Measurements from ENCODE around the gene EIF5AL1. TPM values are rescaled to one million over a fixed set of nuclear protein-coding genes. Genes with fewer than 3 reads are reported as not detected.
"Not testable (repeated sequence)": the region's sequence is repeated elsewhere in the genome, so short reads cannot be mapped to it uniquely, and the experiment has no call there.

EIF5AL1 gene
- total RNA-seq, 1 donor from 2014 or later: 0.35 TPM

DNA sequence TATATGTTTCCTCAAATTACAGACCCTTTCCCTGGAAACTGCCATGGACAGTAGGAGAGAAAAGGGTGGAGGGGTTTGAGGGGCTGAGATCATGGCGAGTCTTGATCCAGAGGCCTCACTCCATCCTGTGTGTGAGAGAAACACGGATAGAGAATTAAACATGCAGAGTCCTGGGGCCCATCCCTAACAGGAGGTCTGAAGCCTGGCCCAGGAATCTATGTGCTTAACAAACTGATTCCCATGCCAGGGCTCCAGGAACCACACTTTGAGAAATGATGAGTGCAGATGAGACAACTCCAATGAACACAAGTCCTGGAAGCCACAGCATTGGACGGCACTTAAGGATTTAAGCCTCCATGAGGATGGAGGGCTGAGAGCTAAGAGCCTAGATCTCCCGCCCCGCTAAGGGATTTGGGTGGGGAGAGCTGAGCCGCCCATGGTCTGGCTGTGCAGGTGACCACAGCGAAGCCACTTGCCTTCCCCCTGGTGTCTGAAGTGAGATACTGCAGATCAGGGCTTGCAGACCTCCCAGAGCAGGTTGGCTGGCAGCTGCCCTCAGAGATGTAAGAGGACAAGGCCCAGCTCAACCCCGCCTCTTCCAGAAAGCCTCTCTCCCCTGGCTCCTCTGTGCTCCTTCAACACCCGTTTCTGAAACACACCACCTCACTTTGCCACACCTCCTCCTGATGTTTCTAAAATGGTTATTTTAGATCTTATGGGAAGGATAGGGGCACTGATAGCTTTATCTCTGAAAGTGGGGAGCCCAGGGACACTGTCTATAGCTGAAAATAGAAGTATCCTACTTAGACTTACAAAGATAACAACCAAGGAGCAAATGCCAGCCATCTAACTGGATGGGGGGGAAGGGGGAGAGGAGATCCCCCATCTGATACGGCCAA lies 24.8 kb upstream of the EIF5AL1 start:
- peak; percentile 57 for DNase-seq (ENCODE audit: low read depth)

GRCh38 chr10:79488336-79488735 lies 24.0 kb upstream of the EIF5AL1 start:
- DNase-seq (ENCODE audit: low read depth): peak; percentile 92

GRCh38 chr10:79488870-79489269 lies 23.5 kb upstream of the EIF5AL1 start:
- peak; percentile 85 for DNase-seq (ENCODE audit: low read depth)

DNA sequence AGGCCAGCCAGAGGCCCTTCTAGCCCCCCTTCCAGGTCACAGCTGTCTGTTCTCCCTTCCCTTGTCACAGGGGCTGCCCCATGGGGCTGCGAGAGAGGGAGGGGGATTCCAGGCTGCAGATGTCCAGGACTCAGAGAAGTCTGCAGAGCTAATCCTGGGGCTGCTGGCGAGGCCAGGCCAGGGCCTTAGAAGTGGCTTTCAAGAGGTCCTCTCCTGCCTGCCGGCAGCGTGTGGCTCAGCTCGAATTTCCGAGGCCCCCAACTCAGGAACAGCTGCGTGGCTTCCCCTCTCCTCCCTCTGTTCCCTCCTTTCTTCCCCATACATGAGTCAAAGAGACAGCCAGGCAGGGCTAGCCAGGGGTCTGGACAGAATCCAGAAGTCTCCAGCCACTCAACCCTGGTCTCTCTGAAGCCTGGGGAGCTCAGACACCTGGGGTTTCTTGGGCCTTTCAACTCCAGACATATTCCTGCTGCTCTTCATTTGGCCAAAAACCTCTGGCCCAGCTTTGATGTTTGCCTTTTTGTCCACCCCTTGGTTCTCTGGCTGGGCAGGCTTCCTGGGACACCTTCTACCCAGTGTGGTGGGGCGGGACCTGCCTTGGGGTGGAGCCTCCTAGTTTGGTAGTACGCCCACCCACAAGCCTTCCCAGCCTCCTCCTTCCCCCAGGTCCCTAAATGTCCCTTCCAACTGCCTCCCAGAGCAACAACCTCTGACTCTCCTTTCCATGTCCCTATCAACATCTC lies 21.8 kb upstream of the EIF5AL1 start:
- no peak for DNase-seq (ENCODE audit: low read depth)

DNA sequence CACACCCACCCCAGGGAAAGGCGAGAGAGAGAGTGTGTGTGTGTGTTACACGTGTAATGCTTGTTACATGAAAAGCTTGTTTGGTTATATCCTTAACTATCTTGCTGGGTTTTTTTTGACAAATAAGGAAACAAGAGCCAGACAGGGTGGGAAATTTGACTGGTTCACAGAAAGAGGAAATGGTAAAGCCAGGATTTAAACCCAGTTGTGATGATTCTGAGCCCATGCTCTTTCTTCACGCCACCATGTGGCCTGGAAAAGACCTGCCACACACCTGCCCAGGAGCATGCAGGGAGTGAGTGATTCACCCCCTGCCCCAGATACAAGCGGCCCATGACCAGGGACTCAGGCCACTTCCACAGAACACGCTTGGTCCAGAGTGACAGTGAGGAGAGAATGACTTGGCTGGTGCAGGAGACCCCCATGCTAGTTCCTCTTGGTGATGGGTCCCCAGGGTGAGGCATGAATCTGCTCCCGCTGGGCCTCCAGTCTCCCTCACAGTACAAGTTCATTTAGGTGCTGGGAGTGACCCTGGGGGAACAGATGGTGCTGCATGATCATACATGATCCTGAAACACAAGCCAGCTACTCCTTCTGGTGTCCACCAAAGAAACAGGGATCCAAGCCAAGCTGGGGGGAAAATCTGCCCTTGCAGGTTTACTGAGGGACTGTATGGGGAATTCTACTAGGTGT lies 21.0 kb upstream of the EIF5AL1 start:
- no peak for DNase-seq (ENCODE audit: low read depth)

DNA sequence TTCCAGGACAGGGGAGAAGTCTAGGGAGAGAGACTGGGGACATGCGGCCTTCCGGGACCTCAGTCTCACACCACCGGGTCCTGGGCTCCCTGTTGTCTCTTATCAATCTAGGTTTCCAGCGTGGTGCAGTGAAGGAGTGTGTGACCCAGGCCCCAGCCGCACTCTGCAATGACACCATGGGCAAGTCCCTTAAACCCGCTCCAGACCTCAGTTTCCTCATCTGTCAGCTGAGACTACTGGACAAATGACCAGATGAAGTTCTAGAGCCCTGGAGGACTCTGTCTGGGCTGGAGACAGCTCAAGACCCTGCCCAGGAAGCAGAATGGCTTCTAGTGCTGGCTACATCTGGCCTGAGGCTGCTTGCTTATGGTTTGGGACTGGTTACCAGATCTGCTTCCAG lies 20.1 kb upstream of the EIF5AL1 start:
- no peak for DNase-seq (ENCODE audit: low read depth)

DNA sequence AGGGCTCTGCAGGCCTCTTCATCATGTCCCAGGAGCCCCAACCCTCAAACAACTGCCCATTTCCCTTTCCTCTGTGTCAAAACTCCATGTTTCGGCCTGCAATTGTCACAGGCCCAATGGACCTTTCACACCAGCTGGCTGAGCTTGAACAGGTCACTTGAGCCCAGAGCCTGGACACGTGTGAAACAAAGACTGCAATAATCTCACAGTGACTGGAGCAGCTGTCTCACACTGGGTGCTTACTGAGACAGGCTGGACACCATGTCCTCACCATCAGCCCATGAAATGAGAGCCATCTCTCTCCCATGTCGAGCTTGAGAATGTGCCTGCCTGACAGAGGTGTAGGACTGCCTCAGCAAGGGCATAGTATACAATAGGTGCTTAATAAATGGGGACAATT lies 19.5 kb upstream of the EIF5AL1 start:
- DNase-seq (ENCODE audit: low read depth): no peak

GRCh38 chr10:79493806-79494205 lies 18.5 kb upstream of the EIF5AL1 start:
- DNase-seq (ENCODE audit: low read depth): no peak

GRCh38 chr10:79494871-79495705 lies 17.2 kb upstream of the EIF5AL1 start:
- DNase-seq (ENCODE audit: low read depth): no peak

DNA sequence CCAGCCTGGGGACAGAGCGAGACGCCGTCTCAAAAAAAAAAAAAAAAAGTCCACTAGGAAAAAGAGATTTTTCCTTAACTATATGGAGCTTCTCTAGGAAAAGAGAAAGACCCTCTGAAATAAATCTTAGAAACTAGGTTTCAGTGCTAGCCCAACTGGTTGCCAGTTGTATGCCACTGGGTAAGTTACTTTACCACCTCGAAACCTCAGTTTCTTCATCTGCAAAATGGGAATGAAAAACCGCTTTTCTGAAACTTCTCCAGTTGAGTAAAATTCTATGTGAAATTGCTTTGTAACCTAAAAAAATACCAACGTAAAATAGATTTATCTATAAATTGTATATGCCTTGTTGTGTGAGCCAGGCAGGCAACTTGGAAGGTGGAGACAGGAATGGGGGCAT lies 16.5 kb upstream of the EIF5AL1 start:
- no peak for DNase-seq (ENCODE audit: low read depth)

- no peak for DNase-seq (ENCODE audit: low read depth)
Measured at GRCh38 chr10:79496896-79497295, 15.4 kb upstream of the EIF5AL1 start.

DNA sequence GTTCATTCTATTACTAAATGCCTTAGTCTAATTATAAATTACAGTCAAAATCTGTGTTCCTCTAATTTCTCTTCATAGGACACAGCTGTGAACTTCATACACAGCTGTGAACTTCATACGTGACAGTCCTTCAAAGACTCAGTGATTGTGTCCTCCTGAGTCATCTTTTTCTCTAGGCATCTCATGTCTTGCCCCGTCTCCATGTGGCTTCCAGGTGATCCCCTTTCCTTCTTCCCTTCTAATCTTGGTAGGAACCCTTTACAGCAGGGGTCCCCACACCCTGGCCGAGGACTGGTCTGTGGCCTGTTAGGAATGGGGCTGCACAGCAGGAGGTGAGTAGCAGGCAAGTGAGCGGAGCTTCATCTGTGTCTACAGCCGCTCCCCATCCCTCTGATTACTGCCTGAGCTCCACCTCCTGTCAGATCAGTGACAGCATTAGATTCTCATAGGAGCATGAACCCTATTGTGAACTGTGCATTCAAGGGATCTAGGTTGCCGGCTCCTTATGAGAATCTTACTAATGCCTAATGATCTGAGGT lies 14.0 kb upstream of the EIF5AL1 start:
- no peak for DNase-seq (ENCODE audit: low read depth)

DNA sequence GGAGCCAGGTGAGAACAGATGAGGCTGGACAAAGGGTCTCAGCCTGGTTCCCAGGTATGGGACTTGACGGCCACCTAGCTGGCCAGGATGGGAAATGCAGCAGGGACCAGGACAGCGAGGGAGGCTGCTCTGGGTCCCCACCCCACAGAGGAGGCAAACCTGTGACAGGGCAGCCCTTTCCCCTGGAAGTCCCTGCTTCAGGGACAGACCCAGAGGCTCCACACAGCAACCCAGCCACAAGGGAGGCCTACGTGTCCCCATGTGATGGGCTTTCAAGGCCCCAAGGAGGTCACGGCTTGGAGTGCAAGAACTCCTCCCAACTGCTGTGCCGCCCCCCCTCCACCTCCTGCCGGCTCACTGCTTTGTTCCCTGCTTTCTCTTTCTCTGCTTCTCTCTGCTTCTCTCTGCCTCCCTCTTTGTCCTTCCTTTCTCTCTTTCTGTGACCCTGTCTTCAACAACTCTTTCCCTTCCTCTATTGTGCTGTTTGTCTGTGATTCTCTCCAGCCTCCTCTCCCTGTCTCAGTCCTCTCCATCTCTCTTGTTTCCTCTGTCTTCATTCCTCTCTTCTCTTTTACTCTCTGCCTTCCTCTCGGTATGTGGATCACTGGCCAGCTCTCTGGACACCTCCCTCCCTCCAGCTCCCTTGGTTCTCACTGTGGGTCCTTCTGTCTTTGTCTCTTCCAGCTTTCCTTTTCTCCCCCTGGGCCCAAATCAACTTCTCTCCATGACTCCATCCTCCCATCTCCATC lies 9.6 kb upstream of the EIF5AL1 start:
- no peak for DNase-seq (ENCODE audit: low read depth)

DNA sequence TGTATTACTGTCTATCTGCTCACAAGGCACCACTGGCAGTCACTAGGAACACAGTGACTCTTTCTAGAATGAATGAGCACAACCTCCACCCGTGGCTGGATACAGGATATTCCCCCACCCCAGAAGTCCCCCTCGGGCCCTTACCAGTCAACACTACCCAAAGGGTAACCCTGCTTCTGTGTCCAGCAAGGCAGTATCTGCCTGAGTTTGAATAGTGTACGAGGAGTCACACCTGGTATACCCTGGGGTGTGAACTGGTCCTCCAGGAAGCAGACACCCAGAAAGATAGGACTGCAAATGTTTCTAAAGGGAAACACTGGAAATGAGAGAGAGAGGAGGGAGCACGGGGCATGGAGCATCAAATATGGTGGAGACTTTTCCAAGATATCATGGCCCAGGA lies 8.5 kb upstream of the EIF5AL1 start:
- not testable (repeated sequence) for DNase-seq (ENCODE audit: low read depth)

DNA sequence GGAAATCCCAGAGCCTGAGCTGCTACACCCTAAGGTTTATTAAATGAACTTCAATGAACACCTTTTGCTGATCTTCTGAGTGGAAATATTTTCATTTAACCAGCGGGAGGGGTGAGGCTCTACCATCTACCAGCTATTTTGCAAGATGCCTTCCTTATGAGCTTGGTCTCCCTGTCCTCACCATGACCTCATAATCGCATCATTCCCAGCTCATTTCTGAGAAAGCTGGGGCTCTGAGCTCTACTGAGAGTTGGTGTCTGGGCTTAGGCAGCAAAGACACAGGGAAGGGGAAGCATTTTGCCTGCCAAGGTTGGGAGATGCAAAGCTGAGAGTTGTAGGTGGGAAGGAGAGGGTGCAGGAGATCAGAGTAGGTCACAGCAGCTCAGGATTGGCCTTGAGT lies 7.8 kb upstream of the EIF5AL1 start:
- not testable (repeated sequence) for DNase-seq (ENCODE audit: low read depth)

DNA sequence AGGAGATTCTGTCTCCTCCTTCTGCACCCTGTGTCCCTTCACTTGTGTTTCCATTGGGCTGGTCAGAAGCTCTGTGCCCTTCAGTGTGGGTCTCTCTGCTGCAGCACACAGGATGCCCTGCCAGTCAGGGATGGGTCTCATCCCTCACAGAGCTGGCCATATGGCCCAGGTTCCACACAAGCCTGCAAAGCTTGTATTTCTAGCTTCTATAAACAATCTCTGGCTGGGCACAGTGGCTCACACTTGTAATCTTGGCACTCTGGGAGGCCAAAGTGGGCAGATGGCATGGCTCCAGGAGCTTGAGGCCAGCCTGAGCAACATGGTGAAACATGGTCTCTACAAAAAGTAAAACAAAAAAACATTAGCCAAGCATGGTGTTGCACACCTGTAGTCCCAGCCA lies 7.0 kb upstream of the EIF5AL1 start:
- not testable (repeated sequence) for DNase-seq (ENCODE audit: low read depth)

DNA sequence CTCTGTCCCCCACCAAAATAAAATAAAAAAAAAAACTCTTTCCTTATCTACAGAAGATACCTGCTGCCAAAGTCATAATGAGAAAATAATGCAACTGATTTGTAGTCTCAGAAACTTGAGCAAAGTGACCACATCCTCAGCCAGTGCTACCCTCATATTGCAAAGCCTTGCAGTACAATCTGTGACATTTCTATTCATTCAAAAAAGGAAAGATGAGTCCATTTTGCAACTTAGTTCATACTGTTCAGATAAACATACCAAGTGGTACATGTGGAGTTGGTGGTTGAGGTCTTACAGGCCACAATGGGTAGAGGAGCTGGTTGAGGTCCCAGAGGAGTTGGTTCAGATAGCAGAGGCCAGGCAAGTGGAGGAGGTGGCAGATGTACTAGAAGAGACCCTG lies 6.5 kb upstream of the EIF5AL1 start:
- DNase-seq (ENCODE audit: low read depth): no peak

GRCh38 chr10:79507440-79508167 lies 4.7 kb upstream of the EIF5AL1 start:
- DNase-seq (ENCODE audit: low read depth): no peak

DNA sequence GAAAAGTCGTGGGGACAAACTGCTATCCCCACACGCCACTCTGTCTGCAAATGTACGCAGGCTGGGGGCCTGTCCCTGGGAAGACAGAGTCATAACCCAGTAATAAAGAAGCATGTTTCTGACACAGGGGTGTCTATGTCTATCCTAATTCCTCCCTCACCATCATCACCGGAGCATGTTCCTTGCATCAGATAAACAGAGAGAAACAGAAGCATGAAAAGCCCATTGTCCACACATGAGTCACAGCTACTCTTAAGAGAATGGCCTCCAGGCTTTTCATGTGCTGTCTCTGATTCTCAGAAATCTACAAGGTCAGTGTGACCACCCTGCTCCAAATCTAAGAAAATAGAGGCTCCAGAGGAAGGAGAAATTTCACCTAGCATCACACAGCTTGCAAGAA lies 4.1 kb upstream of the EIF5AL1 start:
- DNase-seq (ENCODE audit: low read depth): not testable (repeated sequence)

Data from renal cortical epithelial cell (primary cell).